Small intestine (tissue), 7 donors: ENCODE measurements around the gene C1QTNF6. TPM values are rescaled to one million over a fixed set of nuclear protein-coding genes. Genes with fewer than 3 reads are reported as not detected.
A peak's percentile ranks its signal among the peaks of the same experiment; 100 is the strongest.

Source experiments
- DNase-seq, 2 donors: peaks; one replicate each; pipeline versions ENCODE4 v3.0.0 to v3.0.0-alpha.2; 2013
- FAIRE-seq: peaks from 2 replicates; lab custom pipeline; 2012; peaks lifted over from hg19 to GRCh38; lab: Jason Lieb, UNC
- H3K27ac ChIP-seq, 3 donors: one replicate each; pipeline ENCODE4 v1.5.1; 2013; ENCODE audit warnings: low read length in 2 of 3, mild to moderate bottlenecking in 2 of 3, control low read depth in 1 of 3, inconsistent platforms in 1 of 3, low read depth in 1 of 3, moderate library complexity in 1 of 3
- H3K27me3 ChIP-seq, 3 donors: one replicate each; pipeline ENCODE4 v1.6.1; 2013; ENCODE audit warnings: low read length in 3 of 3, inconsistent platforms in 1 of 3; ENCODE audit not compliant: control insufficient read depth in 3 of 3, insufficient read depth in 3 of 3
- H3K36me3 ChIP-seq, 3 donors: one replicate each; pipeline ENCODE4 v1.6.1; 2013; ENCODE audit warnings: low read length in 3 of 3, inconsistent platforms in 1 of 3, low read depth in 1 of 3, mild to moderate bottlenecking in 1 of 3, moderate library complexity in 1 of 3; ENCODE audit not compliant: control insufficient read depth in 3 of 3, insufficient read depth in 2 of 3
- H3K4me1 ChIP-seq, 3 donors: one replicate each; pipeline ENCODE4 v1.6.1; 2013; ENCODE audit warnings: low read length in 2 of 3, inconsistent platforms in 1 of 3, low read depth in 1 of 3, mild to moderate bottlenecking in 1 of 3, moderate library complexity in 1 of 3; ENCODE audit not compliant: control insufficient read depth in 3 of 3, insufficient read depth in 2 of 3
- H3K4me3 ChIP-seq, 3 donors: one replicate each; pipeline ENCODE4 v1.5.1; 2013; ENCODE audit warnings: low read length in 3 of 3, control low read depth in 1 of 3, inconsistent platforms in 1 of 3, low read depth in 1 of 3, mild to moderate bottlenecking in 1 of 3, moderate library complexity in 1 of 3
- H3K9me3 ChIP-seq, 2 donors: one replicate each; pipeline ENCODE4 v1.6.1; 2013; ENCODE audit warnings: low read depth in 1 of 2, low read length in 1 of 2; ENCODE audit not compliant: control insufficient read depth in 2 of 2, insufficient read depth in 1 of 2
- WGBS, 3 donors: extraction: QIAGEN DNeasy Blood & Tissue Kit; methylation state at CpG; one replicate each; pipeline ENCODE4 v1.1.7; 2013; 5-methylcytosine and 5-hydroxymethylcytosine counted together
- polyA plus RNA-seq, 4 donors: library from polyadenylated mRNA; stranded (reverse) in 3 of 4; unstranded in 1 of 4; fragments of 200-250 nt in 3 of 4; fragments of 120-200 nt in 1 of 4; gene quantifications; one replicate each; pipeline versions ENCODE4 v1.2.1 to v1.2.3, GENCODE V29; 2013
- donor health status: healthy with polysubstance abuse.
- donor health status: control.
- donor health status: control.
- donor health status: Bipolar disorder and iron deficiency.
- donor health status: healthy.

The C1QTNF6 gene
- polyA plus RNA-seq, 4 donors = 2.4 to 20.0 (median 3.1) TPM

- FAIRE-seq = no peak
- no peaks in the 10 kb centered on the region for H3K4me1 ChIP-seq
- WGBS, 3 donors = 58 to 66% (median 60%) methylated on average over 8 of the region's 8 CpGs
- peaks cover 0 to 4% of the 10 kb centered on the region in 2 donors for H3K9me3 ChIP-seq
- no peak overlapping the region for H3K4me3 ChIP-seq
- H3K27me3 ChIP-seq = no peaks in the 10 kb centered on the region
- H3K36me3 ChIP-seq = peaks cover 0 to 19% (median 0%) of the 10 kb centered on the region in 3 donors
- H3K27ac ChIP-seq = peak overlapping the region in 1 of 3 donors; percentile 13
- DNase-seq = no peak
Measured at GRCh38 chr22:37225481-37225880, 37.4 kb upstream of the C1QTNF6 start.

DNA sequence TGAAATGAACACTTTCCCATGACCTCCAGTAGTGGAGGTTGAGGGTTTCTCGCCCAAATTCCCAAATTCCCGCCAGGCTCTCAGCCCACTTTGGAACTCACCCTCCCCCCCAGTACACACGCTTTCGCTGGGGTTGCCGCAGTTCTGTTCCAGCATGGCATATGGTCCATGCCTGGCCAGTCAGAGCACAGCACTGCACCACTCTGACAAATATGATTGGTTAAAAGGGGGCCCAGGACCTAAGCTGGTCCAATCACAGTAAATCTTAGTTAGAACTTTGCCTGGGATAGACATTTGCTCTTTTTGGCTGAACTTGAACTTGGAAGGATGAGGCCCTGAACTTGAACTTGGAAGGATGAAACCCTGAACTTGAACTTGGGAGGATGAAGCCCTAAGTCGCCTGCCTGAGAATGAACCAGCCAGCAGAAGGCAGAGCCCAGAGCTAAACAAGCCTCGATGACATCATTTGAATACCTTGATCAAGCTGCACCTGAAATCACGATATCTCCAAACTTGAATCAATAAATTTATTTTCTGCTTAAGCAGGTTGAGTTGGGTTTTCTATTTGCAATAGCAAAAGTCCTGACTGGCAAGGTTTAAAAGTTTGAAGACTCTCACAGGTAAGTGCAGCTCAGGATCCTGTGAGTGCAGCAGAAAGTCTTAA, 36.8 kb upstream of the C1QTNF6 start:
- WGBS, 3 donors = 60 to 67% (median 66%) methylated on average over 8 of the region's 8 CpGs
- no peaks in the 10 kb centered on the region for H3K4me1 ChIP-seq

GRCh38 chr22:37223965-37224551, 36.0 kb upstream of the C1QTNF6 start:
- FAIRE-seq (no peak), DNase-seq (no peak)
- 66 to 79% (median 68%) methylated on average over 3 of the region's 3 CpGs for WGBS, 3 donors
- no peak overlapping the region for H3K4me3 ChIP-seq
- H3K9me3 ChIP-seq = peaks cover 0 to 4% of the 10 kb centered on the region in 2 donors
- H3K27me3 ChIP-seq = no peaks in the 10 kb centered on the region
- H3K36me3 ChIP-seq = peaks cover 0 to 17% (median 0%) of the 10 kb centered on the region in 3 donors
- H3K27ac ChIP-seq = peak overlapping the region in 1 of 3 donors; percentile 41
- H3K4me1 ChIP-seq = no peaks in the 10 kb centered on the region

More for the DNA sequence above, 36.8 kb upstream of the C1QTNF6 start:
- peaks cover 0 to 4% of the 10 kb centered on the region in 2 donors for H3K9me3 ChIP-seq
- H3K4me3 ChIP-seq = no peak overlapping the region
- no peak overlapping the region for H3K27ac ChIP-seq
- H3K27me3 ChIP-seq = no peaks in the 10 kb centered on the region
- DNase-seq = no peak
- peaks cover 0 to 18% (median 0%) of the 10 kb centered on the region in 3 donors for H3K36me3 ChIP-seq
- FAIRE-seq = no peak

- Histone ChIP-seq H3K9me3 (peaks cover 0 to 4% of the 10 kb centered on the region in 2 donors), H3K36me3 (peaks cover 0 to 12% (median 0%) of the 10 kb centered on the region in 3 donors), H3K27me3 (no peaks in the 10 kb centered on the region), H3K4me1 (no peaks in the 10 kb centered on the region), H3K4me3 (no peak overlapping the region), H3K27ac (peak overlapping the region in 1 of 3 donors; percentile 69)
- WGBS, 3 donors = 60 to 64% (median 64%) methylated on average over 8 of the region's 8 CpGs
- no peak for DNase-seq
- FAIRE-seq = no peak
Measured at GRCh38 chr22:37222440-37222971, 34.5 kb upstream of the C1QTNF6 start.

GRCh38 chr22:37221424-37222333, 33.6 kb upstream of the C1QTNF6 start:
- Histone ChIP-seq H3K9me3 (peaks cover 0 to 4% of the 10 kb centered on the region in 2 donors), H3K4me3 (no peak overlapping the region), H3K4me1 (no peaks in the 10 kb centered on the region), H3K36me3 (peaks cover 0 to 12% (median 0%) of the 10 kb centered on the region in 3 donors), H3K27ac (peak overlapping the region in 1 of 3 donors; percentile 69), H3K27me3 (no peaks in the 10 kb centered on the region)
- DNase-seq (no peak), FAIRE-seq (no peak)
- 90 to 95% (median 94%) methylated on average over 10 of the region's 10 CpGs for WGBS, 3 donors

DNA sequence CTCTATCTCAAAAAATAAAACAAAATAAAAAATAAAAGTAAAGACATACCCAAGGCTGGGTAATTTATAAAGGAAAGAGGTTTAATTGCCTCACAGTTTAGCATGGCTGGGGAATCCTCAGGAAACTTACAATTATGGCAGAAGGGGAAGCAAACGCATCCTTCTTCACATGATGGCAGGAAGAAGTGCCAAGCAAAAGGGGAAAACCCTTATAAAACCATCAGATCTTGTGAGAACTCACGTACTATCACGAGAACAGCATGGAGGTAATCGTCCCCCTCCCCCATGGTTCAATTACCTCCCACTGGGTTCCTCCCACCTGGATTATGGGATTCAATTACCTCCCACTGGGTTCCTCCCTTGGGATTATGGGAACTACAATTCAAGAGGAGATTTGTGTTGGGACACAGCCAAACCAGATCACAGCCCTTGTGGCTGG, 32.5 kb upstream of the C1QTNF6 start:
- FAIRE-seq (no peak), DNase-seq (no peak)
- Histone ChIP-seq H3K27me3 (no peaks in the 10 kb centered on the region), H3K36me3 (peaks cover 0 to 2% (median 0%) of the 10 kb centered on the region in 3 donors), H3K4me1 (no peaks in the 10 kb centered on the region), H3K9me3 (peaks cover 0 to 4% of the 10 kb centered on the region in 2 donors), H3K4me3 (no peak overlapping the region), H3K27ac (peak overlapping the region in 1 of 3 donors; percentile 1)
- 58 to 70% (median 63%) methylated on average over 4 of the region's 4 CpGs for WGBS, 3 donors

GRCh38 chr22:37219533-37219932, 31.5 kb upstream of the C1QTNF6 start:
- 74 to 80% (median 76%) methylated on average over 6 of the region's 6 CpGs for WGBS, 3 donors
- H3K27me3 ChIP-seq = no peaks in the 10 kb centered on the region
- no peak for DNase-seq
- peak overlapping the region in 1 of 3 donors; percentile 87 for H3K27ac ChIP-seq
- H3K4me3 ChIP-seq = no peak overlapping the region
- H3K9me3 ChIP-seq = peaks cover 0 to 4% of the 10 kb centered on the region in 2 donors
- H3K36me3 ChIP-seq = no peaks in the 10 kb centered on the region
- FAIRE-seq = no peak
- H3K4me1 ChIP-seq = no peaks in the 10 kb centered on the region
